HG03139 (cell line): Measurements from ENCODE around the gene SLC34A2.
"Not testable (repeated sequence)": the region's sequence is repeated elsewhere in the genome, so short reads cannot be mapped to it uniquely, and the experiment has no call there.

ENCODE experiments used
- ATAC-seq: cut with Tn5 transposase; IDR thresholded peaks from one replicate; pipeline ENCODE4 v1.9.1; 2021; ENCODE audit not compliant: unreplicated experiment

The SLC34A2 gene

GRCh38 chr4:25658777-25659176, 3.1 kb downstream of the SLC34A2 start:
- no peak for ATAC-seq

GRCh38 chr4:25661441-25661840, 5.8 kb downstream of the SLC34A2 start:
- ATAC-seq = not testable (repeated sequence)

- no peak for ATAC-seq
Measured at GRCh38 chr4:25662306-25662705, 6.7 kb downstream of the SLC34A2 start.

GRCh38 chr4:25663781-25664180, 8.1 kb downstream of the SLC34A2 start:
- ATAC-seq = no peak

- no peak for ATAC-seq
Measured at GRCh38 chr4:25666031-25666630, 10.5 kb downstream of the SLC34A2 start.

- no peak for ATAC-seq
Measured at GRCh38 chr4:25667931-25668557, 12.4 kb downstream of the SLC34A2 start.

GRCh38 chr4:25670991-25671390, 15.3 kb downstream of the SLC34A2 start:
- ATAC-seq = no peak

- no peak for ATAC-seq
Measured at GRCh38 chr4:25672756-25673155, 17.1 kb downstream of the SLC34A2 start.

- ATAC-seq = no peak
Measured at GRCh38 chr4:25674386-25674785, 18.7 kb downstream of the SLC34A2 start.

GRCh38 chr4:25676221-25676620, 20.6 kb downstream of the SLC34A2 start:
- ATAC-seq = no peak

- ATAC-seq = no peak
Measured at GRCh38 chr4:25677157-25677556, 21.5 kb downstream of the SLC34A2 start.

GRCh38 chr4:25677943-25678342, 22.3 kb downstream of the SLC34A2 start:
- no peak for ATAC-seq

- ATAC-seq = no peak
Measured at GRCh38 chr4:25687773-25688172, 32.1 kb downstream of the SLC34A2 start.

GRCh38 chr4:25694466-25694865, 38.8 kb downstream of the SLC34A2 start:
- no peak for ATAC-seq

GRCh38 chr4:25696409-25696808, 40.8 kb downstream of the SLC34A2 start:
- ATAC-seq = no peak

- no peak for ATAC-seq
Measured at GRCh38 chr4:25697516-25697915, 41.9 kb downstream of the SLC34A2 start.

GRCh38 chr4:25700661-25701060, 45.0 kb downstream of the SLC34A2 start:
- ATAC-seq = no peak

GRCh38 chr4:25702848-25703247, 47.2 kb downstream of the SLC34A2 start:
- no peak for ATAC-seq

GRCh38 chr4:25703731-25704388, 48.2 kb downstream of the SLC34A2 start:
- no peak for ATAC-seq

- no peak for ATAC-seq
Measured at GRCh38 chr4:25704516-25704915, 48.9 kb downstream of the SLC34A2 start.

GRCh38 chr4:25710637-25711036, 55.0 kb downstream of the SLC34A2 start:
- no peak for ATAC-seq

GRCh38 chr4:25712611-25713010, 57.0 kb downstream of the SLC34A2 start:
- no peak for ATAC-seq
